Measurements from ENCODE around the gene CNRIP1. TPM values are rescaled to one million over a fixed set of nuclear protein-coding genes. Genes with fewer than 3 reads are reported as not detected.

Gene CNRIP1
- total and polyA plus RNA-seq, 2 of the 4 experiments (the other 2 are of a cell fraction), result 23.3 to 32.7 TPM

GRCh38 chr2:68284896-68285295 is 34.9 kb downstream of the CNRIP1 start:
- Histone ChIP-seq H3K4me2 (ENCODE audit: low read depth, low read length) (no peak overlapping the region), H3K23ac (ENCODE audit: low read depth, low read length) (no peak overlapping the region), H3K4me1 (ENCODE audit: control insufficient read depth, insufficient read depth, low read length) (no peaks in the 10 kb centered on the region; the same call in 1 of the 2 replicates), H2AK5ac (ENCODE audit: low read depth, low read length) (no peak overlapping the region), H3K27ac (ENCODE audit: insufficient read depth, low read length) (no peak overlapping the region), H2BK20ac (ENCODE audit: low read depth, low read length) (no peak overlapping the region), H3K36me3 (ENCODE audit: control insufficient read depth, insufficient read depth, low read length) (no peaks in the 10 kb centered on the region), H4K20me1 (ENCODE audit: insufficient read depth, low read length) (no peaks in the 10 kb centered on the region), H3K14ac (replicated peaks; ENCODE audit: low read depth, low read length) (no peak overlapping the region), H3K56ac (ENCODE audit: extremely low read depth, insufficient read depth, low read length) (no peak overlapping the region), H3K9me3 (ENCODE audit: control insufficient read depth, insufficient read depth, low read length) (no peaks in the 10 kb centered on the region), H2BK120ac (ENCODE audit: low read depth, low read length) (no peak overlapping the region), H3K9me1 (ENCODE audit: insufficient read depth, low read length) (peaks cover 3% of the 10 kb centered on the region; the same call in 1 of the 2 replicates), H4K8ac (ENCODE audit: low read depth in 2 of 2, low read length in 2 of 2) (no peak overlapping the region), H3K27me3 (ENCODE audit: control insufficient read depth, insufficient read depth, low read length) (no peaks in the 10 kb centered on the region), H4K5ac (ENCODE audit: low read depth, low read length) (no peak overlapping the region), H2BK15ac (ENCODE audit: low read depth, low read length) (no peak overlapping the region), H3K9ac (ENCODE audit: low read depth, low read length) (no peak overlapping the region), H2BK5ac (ENCODE audit: low read depth, low read length, poor library complexity, severe bottlenecking) (no peak overlapping the region), H4K91ac (ENCODE audit: insufficient read depth, low read depth, low read length) (no peak overlapping the region), H3K79me1 (ENCODE audit: low read depth in 1 of 2, low read length in 2 of 2) (no peaks in the 10 kb centered on the region), H2AFZ (replicated peaks; ENCODE audit: low read length, poor library complexity) (no peak overlapping the region), H3K4me3 (ENCODE audit: insufficient read depth, low read depth, low read length) (no peak overlapping the region), H3K18ac (ENCODE audit: low read depth, low read length) (no peak overlapping the region), H3K4ac (ENCODE audit: low read depth, low read length) (no peak overlapping the region), H2AK9ac (replicated peaks; ENCODE audit: low read depth, low read length, poor library complexity) (no peak overlapping the region)
- DNase-seq, result peak; percentile 65
- peak; percentile 46 for ATAC-seq (ENCODE audit: low read depth)
- BruUV-seq (replicated peaks), result no TSS peak
- dilution Hi-C loops (cut with HindIII; ENCODE audit: low sequenced_read_pairs, unreplicated experiment), result no loop called here
- intact Hi-C loops (cut with micrococcal nuclease), result loop anchor here (5.0 kb wide), 2 partner anchors 88 to 157 kb away; no protein-coding TSS in a partner anchor
- 40% methylated on average over 1 of the region's 3 CpGs; no CpG with 5 or more reads in 1 of the 2 experiments for WGBS, 2 experiments (ENCODE audit: extremely low coverage in 2 of 2, insufficient read length in 1 of 2)
- TF ChIP-seq USF2 (IDR thresholded peaks at IDR 0.05; ENCODE audit: low read depth, low read length) (no peak), CEBPB (IDR thresholded peaks at IDR 0.05; ENCODE audit: low read depth, low read length) (peak; percentile 55), ELK1 (IDR thresholded peaks at IDR 0.05; ENCODE audit: borderline replicate concordance, low read depth, low read length) (no peak), CTCF (conservative IDR thresholded peaks at IDR 0.05; ENCODE audit: low read depth, low read length) (no peak)
- in situ Hi-C loops (cut with MboI; ENCODE audit: low sequenced_read_pairs), result loop anchor here (5.0 kb wide), 1 partner anchor 163 kb away; no protein-coding TSS in a partner anchor
- ChIA-PET CTCF (interaction anchor here (5.3 kb wide), 1 partner anchor 162 kb away, joined by 23 read pairs; no protein-coding TSS in a partner anchor), POLR2A (ENCODE audit: unreplicated experiment) (no interaction called here)
